ENCODE results near the gene TSHZ2.
"Not testable (repeated sequence)": the region's sequence is repeated elsewhere in the genome, so short reads cannot be mapped to it uniquely, and the experiment has no call there.

Gene TSHZ2

DNA sequence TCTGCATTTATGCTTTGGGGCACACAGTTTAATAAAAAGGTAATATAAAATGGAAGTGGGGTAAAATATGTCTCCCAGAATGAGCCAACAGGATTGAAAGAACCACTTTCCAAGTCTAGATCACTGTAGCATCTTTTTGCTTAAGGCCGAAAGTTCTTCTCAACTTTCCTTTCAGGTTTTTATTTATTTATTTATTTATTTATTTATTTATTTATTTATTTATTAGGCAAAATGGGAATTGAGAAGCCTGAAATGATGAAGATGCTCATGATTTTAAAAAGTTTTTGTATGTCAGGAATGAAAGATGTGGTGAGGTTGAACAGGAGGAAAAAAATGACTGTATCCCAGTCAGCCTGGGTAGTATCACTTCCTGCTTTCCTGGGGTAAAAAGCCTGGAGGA is 24.0 kb downstream of the TSHZ2 start:
- DNase-seq (ENCODE audit: low read depth, low spot score): no peak

- no peak for DNase-seq (ENCODE audit: low read depth, low spot score)
Measured at GRCh38 chr20:52996658-52997057, 24.5 kb downstream of the TSHZ2 start.

- no peak for DNase-seq (ENCODE audit: low read depth, low spot score)
Measured at GRCh38 chr20:52998268-52998667, 26.1 kb downstream of the TSHZ2 start.

- no peak for DNase-seq (ENCODE audit: low read depth, low spot score)
Measured at GRCh38 chr20:52999040-52999439, 26.9 kb downstream of the TSHZ2 start.

GRCh38 chr20:53001498-53002301 is 29.5 kb downstream of the TSHZ2 start:
- DNase-seq (ENCODE audit: low read depth, low spot score): no peak

- no peak for DNase-seq (ENCODE audit: low read depth, low spot score)
Measured at GRCh38 chr20:53002786-53003185, 30.6 kb downstream of the TSHZ2 start.

DNA sequence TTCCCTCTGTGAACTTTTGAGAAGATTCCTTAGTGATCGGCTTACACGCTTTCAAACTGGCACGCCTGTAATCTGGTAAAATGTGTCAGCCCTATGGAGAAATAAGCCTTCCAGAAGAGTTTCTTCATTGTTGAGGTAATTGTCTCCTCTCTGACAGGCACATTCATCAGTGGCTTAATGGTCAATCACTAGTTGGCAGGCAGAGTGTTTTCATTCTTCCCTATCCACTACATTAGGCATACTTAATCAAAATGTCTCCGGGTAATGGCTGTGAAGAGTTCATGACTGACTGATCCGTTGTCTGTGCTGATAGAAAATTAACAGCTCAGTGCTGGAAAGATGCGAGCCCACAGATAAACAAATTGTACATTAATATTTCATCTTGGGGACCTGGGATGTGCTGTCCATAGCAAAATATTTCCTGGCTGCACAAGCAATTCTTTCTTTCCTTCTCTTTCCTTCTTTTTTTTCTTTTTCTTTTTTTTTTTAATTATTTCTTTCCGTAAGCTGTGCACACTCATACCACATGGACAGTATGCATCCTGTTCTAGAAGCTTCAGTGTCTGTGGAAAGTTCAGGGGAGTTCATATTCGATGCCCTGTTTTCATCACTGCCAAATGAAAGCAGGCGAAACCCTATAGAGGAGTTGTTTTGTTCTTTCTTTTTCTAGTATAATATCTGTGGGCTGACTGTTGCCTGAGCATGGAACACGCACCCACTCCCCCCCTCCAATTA is 31.4 kb downstream of the TSHZ2 start:
- DNase-seq (ENCODE audit: low read depth, low spot score): no peak

DNA sequence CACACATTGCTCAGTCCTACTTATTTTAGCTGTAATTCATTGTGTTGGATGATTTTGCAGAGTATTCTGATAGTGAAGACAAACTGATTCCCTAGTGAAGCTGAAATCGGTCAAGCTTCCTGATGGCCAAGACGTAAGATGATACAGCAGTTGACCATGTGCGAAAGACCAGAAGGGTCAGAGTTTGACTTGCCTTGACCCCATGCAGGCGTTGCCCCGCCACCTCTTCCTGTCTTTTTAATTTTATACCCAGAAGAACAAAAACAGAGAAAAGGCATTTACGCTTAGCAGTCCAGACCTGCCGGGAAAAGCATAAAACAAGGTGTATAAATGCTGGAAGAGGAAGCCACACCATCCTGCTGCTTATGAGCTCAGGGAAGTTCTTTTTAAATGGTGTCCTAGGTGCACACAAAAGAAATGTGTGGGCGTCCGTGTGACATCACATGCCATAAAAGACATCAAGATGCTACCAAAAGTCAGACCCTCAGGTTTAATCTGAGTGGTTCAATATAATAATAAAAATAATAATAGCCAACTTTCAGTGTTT is 32.2 kb downstream of the TSHZ2 start:
- no peak for DNase-seq (ENCODE audit: low read depth, low spot score)

DNA sequence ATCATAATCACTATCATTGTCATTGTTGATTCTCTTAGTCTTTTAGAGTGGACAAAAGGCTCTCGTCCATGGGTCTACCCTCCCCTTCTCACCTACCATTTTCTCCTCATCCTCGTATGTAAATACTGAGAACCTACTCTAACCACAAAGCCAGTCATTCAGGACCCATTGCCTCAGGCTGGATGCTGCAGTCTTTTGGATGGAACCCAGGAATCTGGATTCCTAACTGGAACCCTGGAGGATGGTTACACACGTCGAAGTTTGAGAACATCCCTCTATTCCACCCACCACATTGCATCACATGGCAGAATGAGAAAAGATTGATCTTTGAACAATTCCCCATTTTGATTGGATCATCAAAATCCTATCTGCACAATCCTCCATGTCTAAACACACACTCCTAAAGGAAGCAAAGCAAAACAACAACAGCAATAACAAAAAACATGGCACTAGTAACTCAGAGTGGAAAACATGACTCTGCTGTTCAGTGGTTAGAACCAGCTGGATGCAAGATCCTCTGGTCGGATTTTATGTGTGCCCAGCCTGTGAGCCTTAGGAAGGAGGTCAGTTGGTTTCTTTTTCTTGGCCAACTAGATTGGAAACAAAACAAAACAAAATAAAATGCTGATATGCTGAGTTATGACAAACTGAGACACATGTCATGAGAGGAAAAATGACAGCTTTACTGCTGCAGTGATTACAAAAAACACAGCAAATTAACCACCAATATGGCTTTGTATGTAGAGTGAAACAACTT is 38.0 kb downstream of the TSHZ2 start:
- DNase-seq (ENCODE audit: low read depth, low spot score): no peak

- DNase-seq (ENCODE audit: low read depth, low spot score): no peak
Measured at GRCh38 chr20:53011640-53012039, 39.5 kb downstream of the TSHZ2 start.

GRCh38 chr20:53013183-53013582 is 41.0 kb downstream of the TSHZ2 start:
- DNase-seq (ENCODE audit: low read depth, low spot score): no peak

DNA sequence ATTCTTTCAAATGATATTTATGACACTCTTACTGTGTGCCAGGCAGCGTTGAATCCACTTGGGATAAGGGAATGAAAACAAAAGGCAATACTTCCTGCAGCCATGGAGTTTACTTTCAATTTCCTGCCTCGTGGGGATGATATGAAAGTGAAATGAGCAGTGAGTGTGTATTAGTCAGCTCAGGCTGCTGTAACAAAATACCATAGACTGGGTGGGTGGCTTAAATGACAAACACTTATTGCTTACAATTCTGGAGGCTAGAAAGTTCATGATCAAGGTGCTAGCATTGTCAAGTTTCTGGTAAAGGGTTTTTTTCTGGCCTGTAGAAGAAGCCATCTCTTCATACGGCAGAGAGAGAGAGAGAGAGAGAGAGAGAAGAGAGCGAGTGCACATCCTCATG is 41.7 kb downstream of the TSHZ2 start:
- DNase-seq (ENCODE audit: low read depth, low spot score): no peak

DNA sequence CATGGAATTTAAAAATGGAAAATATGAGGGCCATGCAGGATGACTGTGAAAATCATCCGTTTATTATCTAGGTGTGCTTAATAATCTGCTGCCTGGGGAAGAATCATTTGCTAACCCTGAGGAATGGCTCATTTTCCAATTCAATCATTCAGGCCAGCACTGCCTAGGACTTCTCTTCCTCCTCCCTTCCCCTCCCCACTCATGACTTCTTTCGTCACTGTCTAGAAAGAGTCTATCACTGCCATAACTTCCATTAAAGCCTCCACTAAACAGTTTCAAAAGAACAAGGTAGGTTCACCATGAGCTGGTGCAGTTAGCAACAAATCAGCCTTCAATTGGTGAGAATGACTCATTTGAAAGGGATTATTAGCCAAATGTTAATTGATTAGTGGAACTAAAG is 43.9 kb downstream of the TSHZ2 start:
- no peak for DNase-seq (ENCODE audit: low read depth, low spot score)

- no peak for DNase-seq (ENCODE audit: low read depth, low spot score)
Measured at GRCh38 chr20:53016534-53017042, 44.4 kb downstream of the TSHZ2 start.

DNA sequence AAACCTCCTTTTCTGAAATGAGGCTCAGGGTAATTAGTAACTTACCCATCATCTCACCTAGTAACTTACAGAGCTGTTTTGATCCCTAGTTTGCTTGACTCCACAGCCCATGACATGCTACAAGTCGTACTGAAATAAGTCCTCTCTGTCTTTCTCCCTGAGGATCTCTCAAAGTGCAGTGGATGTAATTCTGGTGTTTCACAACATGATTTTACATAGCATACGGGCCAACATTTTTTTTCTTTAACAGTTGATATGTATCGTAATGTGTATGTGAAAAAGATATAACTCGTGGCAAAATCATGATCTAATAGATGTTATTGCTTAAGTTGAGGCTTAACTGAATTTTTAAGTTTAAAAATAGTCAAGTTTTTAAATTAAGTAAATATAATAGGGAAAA is 45.0 kb downstream of the TSHZ2 start:
- no peak for DNase-seq (ENCODE audit: low read depth, low spot score)

DNA sequence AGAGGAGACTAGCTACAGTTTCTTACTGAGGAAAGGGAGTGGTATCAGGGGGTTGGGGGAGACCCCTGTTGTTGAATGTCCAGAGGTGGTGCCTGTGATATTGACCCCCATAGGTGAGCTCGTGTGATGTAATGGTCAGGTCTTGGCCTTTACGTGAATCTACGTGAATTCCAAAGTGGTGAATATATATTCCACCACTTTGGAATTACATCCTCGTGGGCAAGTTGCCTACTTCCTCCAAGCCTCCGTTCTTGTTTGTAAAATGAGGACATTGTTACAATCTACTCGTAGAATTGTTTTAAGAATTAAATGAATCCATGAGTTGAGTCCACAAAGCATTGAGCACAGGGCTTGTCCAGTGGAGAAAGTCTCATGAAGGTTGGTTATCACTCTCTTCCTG is 47.3 kb downstream of the TSHZ2 start:
- DNase-seq (ENCODE audit: low read depth, low spot score): no peak

DNA sequence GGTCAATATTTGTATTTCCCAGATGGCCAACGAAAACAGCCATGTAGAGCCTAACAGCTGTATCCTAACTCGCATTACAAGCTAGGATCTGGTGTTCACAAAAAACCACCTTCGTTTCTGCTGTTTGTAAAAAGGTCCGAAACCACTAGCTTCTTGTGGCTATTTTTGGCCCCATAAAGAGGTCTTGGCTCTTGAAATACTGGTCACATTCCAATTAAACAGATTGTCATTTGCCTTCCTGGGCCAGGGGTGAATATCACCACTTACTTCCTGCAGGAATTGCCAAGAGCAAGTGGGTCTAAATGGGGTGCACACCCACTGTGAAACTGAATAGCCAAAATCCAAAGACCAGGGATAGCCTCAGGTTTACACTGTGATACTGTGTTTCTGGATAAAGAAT is 48.2 kb downstream of the TSHZ2 start:
- DNase-seq (ENCODE audit: low read depth, low spot score): no peak

- DNase-seq (ENCODE audit: low read depth, low spot score): no peak
Measured at GRCh38 chr20:53020834-53021233, 48.7 kb downstream of the TSHZ2 start.

DNA sequence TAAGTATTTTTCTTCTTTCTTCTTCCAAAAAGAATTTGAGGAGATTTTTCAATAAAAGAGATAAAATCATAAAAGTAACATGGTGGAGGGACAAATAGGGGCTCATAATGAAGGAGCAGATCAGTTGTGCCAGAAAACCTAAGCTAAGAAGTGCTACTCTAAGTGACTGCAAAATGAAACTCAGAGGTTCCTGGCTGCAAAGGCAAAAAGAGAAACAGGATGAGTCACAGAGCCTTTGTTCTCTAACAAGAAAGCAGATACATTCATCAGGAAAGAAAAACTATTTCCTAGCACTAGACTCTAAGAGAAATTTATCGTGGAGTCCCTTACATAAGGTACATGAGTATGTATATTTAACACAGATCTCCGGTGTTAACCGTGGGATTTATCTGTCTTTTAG is 49.8 kb downstream of the TSHZ2 start:
- DNase-seq (ENCODE audit: low read depth, low spot score): no peak

GRCh38 chr20:53023732-53024520 is 51.8 kb downstream of the TSHZ2 start:
- DNase-seq (ENCODE audit: low read depth, low spot score): no peak

DNA sequence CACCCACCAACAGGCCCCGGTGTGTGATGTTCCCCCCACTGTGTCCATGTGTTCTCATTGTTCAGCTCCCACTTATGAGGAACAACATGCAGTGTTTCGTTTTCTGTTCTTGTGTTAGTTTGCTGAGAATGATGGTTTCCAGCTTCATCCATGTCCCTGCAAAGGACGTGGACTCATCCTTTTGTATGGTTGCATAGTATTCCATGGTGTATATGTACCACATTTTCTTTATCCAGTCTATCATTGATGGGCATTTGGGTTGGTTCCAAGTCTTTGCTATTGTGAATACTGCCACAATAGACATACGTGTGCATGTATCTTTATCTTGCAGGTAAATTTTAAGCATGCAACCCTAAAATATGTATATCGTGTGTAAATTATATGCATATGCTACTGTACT is 52.5 kb downstream of the TSHZ2 start:
- DNase-seq (ENCODE audit: low read depth, low spot score): not testable (repeated sequence)
